GM12891 (cell line): Measurements from ENCODE around the gene C15orf39.

Experiments
- POLR2A ChIP-seq: IDR thresholded peaks from 2 replicates; pipeline ENCODE4 v1.6.1; 2011; ENCODE audit warnings: low read depth, low read length, control low read depth
- POLR2AphosphoS5 ChIP-seq: IDR thresholded peaks from 2 replicates; pipeline ENCODE4 v1.6.1; 2011; ENCODE audit warnings: low read depth, low read length, control low read depth
- TAF1 ChIP-seq: IDR thresholded peaks from 2 replicates; pipeline ENCODE4 v1.6.1; 2011; ENCODE audit warnings: low read depth, low read length, control low read depth

DNA sequence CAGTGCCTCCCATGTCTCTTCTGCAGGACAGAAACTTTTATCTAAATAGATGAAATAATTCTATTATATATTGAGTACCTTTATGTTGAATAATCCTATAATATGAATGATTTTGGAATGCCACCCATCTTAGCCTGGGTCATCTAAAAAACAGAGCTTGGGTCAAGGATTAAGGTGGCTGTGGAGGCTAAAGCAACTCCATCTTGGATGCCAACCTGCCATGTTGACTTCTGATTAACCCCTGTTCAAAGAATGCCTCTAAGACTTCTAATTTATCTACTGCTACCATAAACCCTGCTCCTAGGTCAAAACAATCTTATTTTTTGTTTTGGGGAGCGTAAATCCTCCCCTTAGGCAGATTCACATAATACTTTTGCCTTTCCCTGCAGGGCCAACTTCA, 31.5 kb upstream of the C15orf39 start:
- TF ChIP-seq TAF1 (no peak), POLR2AphosphoS5 (no peak), POLR2A (no peak)
